ENCODE results near the gene MAPK1. TPM values are rescaled to one million over a fixed set of nuclear protein-coding genes. Genes with fewer than 3 reads are reported as not detected.

The MAPK1 gene
- total and polyA plus RNA-seq, 9 of the 15 experiments (the other 6 are each of a cell fraction or from before 2014, with no cell fraction given) = 46.3 to 575 (median 283) TPM

DNA sequence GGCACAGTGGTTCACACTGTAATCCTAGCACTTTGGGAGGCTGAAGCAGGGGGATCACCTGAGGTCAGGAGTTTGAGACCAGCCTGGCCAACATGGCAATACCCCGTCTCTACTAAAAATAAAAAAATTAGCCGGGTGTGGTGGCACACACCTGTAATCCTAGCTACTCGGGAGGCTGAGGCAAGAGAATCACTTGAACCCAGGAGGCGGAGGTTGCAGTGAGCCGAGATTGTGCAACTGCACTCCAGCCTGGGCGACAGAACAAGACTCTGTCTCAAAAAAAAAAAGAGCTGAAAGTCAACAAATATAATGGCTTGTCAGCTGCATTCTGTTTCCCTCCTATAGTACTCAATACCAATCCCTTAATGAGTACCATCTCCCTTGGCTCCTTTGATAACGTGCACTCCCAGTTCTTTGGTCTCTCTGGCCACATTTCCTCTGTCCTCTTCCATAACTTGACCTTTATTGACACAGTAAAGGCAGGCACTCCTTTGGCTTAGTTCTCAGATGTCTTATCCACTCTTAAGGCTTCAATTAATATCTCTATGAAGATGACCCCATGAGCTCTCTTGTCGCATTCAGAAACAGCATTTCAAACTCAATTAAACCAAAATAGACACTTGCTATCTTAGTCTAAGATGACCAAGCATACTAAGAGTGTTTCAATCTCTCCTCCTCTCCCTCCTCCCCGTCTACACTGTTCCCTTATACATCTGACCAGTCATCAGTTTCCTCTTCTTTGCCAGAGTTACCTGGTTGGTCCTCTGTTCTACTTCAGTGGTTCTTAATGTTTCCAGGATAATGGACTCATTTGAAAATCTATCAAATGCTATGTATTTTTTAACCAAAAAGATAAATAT, 4.8 kb downstream of the MAPK1 start (continued):
- TF ChIP-seq, protein P1, sequence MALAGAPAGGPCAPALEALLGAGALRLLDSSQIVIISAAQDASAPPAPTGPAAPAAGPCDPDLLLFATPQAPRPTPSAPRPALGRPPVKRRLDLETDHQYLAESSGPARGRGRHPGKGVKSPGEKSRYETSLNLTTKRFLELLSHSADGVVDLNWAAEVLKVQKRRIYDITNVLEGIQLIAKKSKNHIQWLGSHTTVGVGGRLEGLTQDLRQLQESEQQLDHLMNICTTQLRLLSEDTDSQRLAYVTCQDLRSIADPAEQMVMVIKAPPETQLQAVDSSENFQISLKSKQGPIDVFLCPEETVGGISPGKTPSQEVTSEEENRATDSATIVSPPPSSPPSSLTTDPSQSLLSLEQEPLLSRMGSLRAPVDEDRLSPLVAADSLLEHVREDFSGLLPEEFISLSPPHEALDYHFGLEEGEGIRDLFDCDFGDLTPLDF (CRISPR knock-in tag; IDR thresholded peaks at IDR 0.05) = peak; percentile 72; the same call in 1 of the 2 replicates
- TF ChIP-seq, protein P2, sequence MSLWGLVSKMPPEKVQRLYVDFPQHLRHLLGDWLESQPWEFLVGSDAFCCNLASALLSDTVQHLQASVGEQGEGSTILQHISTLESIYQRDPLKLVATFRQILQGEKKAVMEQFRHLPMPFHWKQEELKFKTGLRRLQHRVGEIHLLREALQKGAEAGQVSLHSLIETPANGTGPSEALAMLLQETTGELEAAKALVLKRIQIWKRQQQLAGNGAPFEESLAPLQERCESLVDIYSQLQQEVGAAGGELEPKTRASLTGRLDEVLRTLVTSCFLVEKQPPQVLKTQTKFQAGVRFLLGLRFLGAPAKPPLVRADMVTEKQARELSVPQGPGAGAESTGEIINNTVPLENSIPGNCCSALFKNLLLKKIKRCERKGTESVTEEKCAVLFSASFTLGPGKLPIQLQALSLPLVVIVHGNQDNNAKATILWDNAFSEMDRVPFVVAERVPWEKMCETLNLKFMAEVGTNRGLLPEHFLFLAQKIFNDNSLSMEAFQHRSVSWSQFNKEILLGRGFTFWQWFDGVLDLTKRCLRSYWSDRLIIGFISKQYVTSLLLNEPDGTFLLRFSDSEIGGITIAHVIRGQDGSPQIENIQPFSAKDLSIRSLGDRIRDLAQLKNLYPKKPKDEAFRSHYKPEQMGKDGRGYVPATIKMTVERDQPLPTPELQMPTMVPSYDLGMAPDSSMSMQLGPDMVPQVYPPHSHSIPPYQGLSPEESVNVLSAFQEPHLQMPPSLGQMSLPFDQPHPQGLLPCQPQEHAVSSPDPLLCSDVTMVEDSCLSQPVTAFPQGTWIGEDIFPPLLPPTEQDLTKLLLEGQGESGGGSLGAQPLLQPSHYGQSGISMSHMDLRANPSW (CRISPR knock-in tag; IDR thresholded peaks at IDR 0.05) = peak; percentile 98; the same call in 1 of the 2 replicates

DNA sequence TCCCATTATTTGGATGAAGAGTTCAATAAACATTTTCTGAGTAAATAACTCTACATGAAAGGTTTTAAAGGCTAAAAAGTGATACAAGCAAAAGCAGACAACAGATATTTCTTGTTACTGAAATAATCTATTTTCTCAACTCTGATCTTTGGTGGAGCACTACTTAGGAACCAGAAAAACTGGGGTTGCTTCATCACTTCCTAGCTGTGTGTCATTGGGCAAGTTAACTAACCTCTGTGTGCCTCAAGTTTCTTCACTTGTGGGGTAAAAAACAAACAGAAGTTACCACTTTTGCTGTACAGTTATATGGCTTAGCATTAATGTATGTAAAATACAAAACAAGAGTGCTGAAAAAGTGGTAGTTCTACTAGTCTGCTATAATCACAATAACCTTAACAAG, 5.6 kb downstream of the MAPK1 start:
- H3K9ac ChIP-seq (ENCODE audit: insufficient read depth in 1 of 2, low read depth in 2 of 2, low read length in 2 of 2) = no peak overlapping the region
- no peaks in the 10 kb centered on the region for H3K27me3 ChIP-seq (ENCODE audit: control insufficient read depth in 2 of 2, insufficient read depth in 2 of 2, low read length in 2 of 2)
- H4K20me1 ChIP-seq (replicated peaks; ENCODE audit: control insufficient read depth, insufficient read depth, low read length) = peaks cover 97% of the 10 kb centered on the region
- TF ChIP-seq, protein P3, sequence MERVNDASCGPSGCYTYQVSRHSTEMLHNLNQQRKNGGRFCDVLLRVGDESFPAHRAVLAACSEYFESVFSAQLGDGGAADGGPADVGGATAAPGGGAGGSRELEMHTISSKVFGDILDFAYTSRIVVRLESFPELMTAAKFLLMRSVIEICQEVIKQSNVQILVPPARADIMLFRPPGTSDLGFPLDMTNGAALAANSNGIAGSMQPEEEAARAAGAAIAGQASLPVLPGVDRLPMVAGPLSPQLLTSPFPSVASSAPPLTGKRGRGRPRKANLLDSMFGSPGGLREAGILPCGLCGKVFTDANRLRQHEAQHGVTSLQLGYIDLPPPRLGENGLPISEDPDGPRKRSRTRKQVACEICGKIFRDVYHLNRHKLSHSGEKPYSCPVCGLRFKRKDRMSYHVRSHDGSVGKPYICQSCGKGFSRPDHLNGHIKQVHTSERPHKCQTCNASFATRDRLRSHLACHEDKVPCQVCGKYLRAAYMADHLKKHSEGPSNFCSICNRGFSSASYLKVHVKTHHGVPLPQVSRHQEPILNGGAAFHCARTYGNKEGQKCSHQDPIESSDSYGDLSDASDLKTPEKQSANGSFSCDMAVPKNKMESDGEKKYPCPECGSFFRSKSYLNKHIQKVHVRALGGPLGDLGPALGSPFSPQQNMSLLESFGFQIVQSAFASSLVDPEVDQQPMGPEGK (CRISPR knock-in tag; IDR thresholded peaks at IDR 0.05; ENCODE audit: borderline replicate concordance) = no peak
- TF ChIP-seq NEUROD1 (IDR thresholded peaks at IDR 0.05; ENCODE audit: borderline replicate concordance, low read depth, low read length, partially characterized antibody) = no peak
- TF ChIP-seq SAP30 (IDR thresholded peaks at IDR 0.05; ENCODE audit: borderline replicate concordance, insufficient read depth, low read depth, low read length, poor library complexity, severe bottlenecking) = no peak
- TF ChIP-seq ZNF445 (CRISPR knock-in tag; IDR thresholded peaks at IDR 0.05; ENCODE audit: low read depth) = no peak

More for the DNA sequence above, 5.6 kb downstream of the MAPK1 start:
- Histone ChIP-seq H3K36me3 (ENCODE audit: control insufficient read depth, insufficient read depth, low read length) (peaks cover 71% of the 10 kb centered on the region), H3K4me2 (ENCODE audit: insufficient read depth, low read length) (no peak overlapping the region), H3K79me2 (ENCODE audit: control insufficient read depth, insufficient read depth, low read length) (peaks cover 100% of the 10 kb centered on the region), H3K9me1 (ENCODE audit: control insufficient read depth, insufficient read depth, low read length) (peaks cover 34% of the 10 kb centered on the region), H2AFZ (ENCODE audit: low read depth, low read length) (no peak overlapping the region), H3K27ac (ENCODE audit: extremely low read depth, low read depth, low read length) (0 out of 3 replicates have a peak overlapping the region, but pooled peaks have one; percentile 0), H3K4me3 (no peak overlapping the region), H3K9me3 (replicated peaks; ENCODE audit: control insufficient read depth, insufficient read depth, low read depth, low read length) (no peaks in the 10 kb centered on the region), H3K4me1 (replicated peaks in 1 of 2; ENCODE audit: control insufficient read depth in 2 of 2, insufficient read depth in 2 of 2, low read length in 2 of 2) (peaks cover 46 to 69% of the 10 kb centered on the region in 2 experiments)
- ATAC-seq = 0 out of 3 replicates have a peak, but pooled peaks have one; percentile 2
- CTCF ChIA-PET (ENCODE audit: low intra/inter-chr PET ratio) = no interaction called here
- no peak for FAIRE-seq
- in situ Hi-C loops (cut with MboI) (no loop called here), intact Hi-C loops (cut with micrococcal nuclease) (loop anchor here (10.0 kb wide), 1 partner anchor 693 kb away; the partner anchor contains the start of gene PRAME)
- BruUV-seq (replicated peaks) = no TSS peak
- no peak for DNase-seq (ENCODE audit: extremely low read depth in 1 of 4, low spot score in 3 of 4)
- POLR2A ChIA-PET = interaction anchor here (0.7 to 45.6 kb wide), 12 partner anchors 4 to 841 kb away, joined by 3 to 1351 read pairs (median 4); partner anchors contain the start of gene MAPK1
